Measurements from ENCODE around the gene MACC1. TPM values are rescaled to one million over a fixed set of nuclear protein-coding genes. Genes with fewer than 3 reads are reported as not detected.

The MACC1 gene
- total and polyA plus RNA-seq, 2 donors (not counting 1 experiment from before 2014, with no cell fraction given) = 0.92 to 6.2 TPM

DNA sequence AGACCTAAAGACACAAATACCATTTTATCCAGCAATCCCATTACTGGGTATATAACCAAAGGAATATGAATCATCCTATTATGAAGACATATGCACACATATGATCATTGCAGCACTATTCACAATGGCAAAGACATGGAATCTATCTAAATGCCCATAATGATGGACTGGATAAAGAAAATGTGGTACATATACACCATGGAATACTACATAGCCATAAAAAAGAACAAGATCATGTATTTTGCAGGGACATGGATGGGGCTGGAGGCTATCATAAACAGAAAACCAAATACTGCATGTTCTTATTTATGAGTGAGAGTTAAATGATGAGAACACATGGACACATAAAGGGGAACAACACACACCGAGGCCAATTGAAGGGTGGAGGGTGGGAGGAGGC lies 3.8 kb downstream of the MACC1 start:
- Mint-ChIP-seq H3K9me3 (ENCODE audit: insufficient read depth) (peaks cover 7% of the 10 kb centered on the region), H3K4me3 (no peak overlapping the region), H3K27me3 (no peaks in the 10 kb centered on the region), H3K4me1 (peaks cover 35% of the 10 kb centered on the region), H3K27ac (no peak overlapping the region)
- Histone ChIP-seq H3K27me3 (replicated peaks in 1 of 4; ENCODE audit: control extremely low read depth in 1 of 4, control insufficient read depth in 3 of 4, insufficient read depth in 4 of 4, low read length in 3 of 4) (no peaks in the 10 kb centered on the region), H3K4me3 (ENCODE audit: control extremely low read depth in 1 of 5, extremely low read depth in 1 of 5, insufficient read depth in 1 of 5, low read depth in 2 of 5, low read length in 4 of 5) (no peak overlapping the region), H4K20me1 (ENCODE audit: control insufficient read depth, insufficient read depth, low read length, poor library complexity, severe bottlenecking) (no peaks in the 10 kb centered on the region), H3K4me1 (ENCODE audit: control insufficient read depth in 2 of 2, insufficient read depth in 2 of 2, low read length in 2 of 2) (peaks cover 14 to 21% of the 10 kb centered on the region in 2 donors), H3K79me2 (ENCODE audit: control insufficient read depth, insufficient read depth, low read length) (peaks cover 47% of the 10 kb centered on the region), H3K4me2 (replicated peaks; ENCODE audit: low read depth, low read length, poor library complexity, severe bottlenecking) (no peak overlapping the region), H3K36me3 (replicated peaks in 1 of 2; ENCODE audit: control extremely low read depth in 1 of 2, control insufficient read depth in 1 of 2, extremely low read depth in 1 of 2, insufficient read depth in 2 of 2, low read length in 1 of 2) (no peaks in the 10 kb centered on the region), H3K27ac (ENCODE audit: low read length in 2 of 2) (no peak overlapping the region), H3K9ac (ENCODE audit: low read length) (no peak overlapping the region), H3K9me3 (ENCODE audit: control extremely low read depth in 1 of 3, control insufficient read depth in 2 of 3, insufficient read depth in 1 of 3, low read length in 2 of 3) (peaks cover 2 to 13% (median 10%) of the 10 kb centered on the region in 3 donors), H2AFZ (ENCODE audit: insufficient read depth, low read depth, low read length, poor library complexity, severe bottlenecking) (no peak overlapping the region)
- intact Hi-C loops (cut with micrococcal nuclease) = loop anchor here (5.0 to 10.0 kb wide), 2 partner anchors 36 to 199 kb away; no protein-coding TSS in a partner anchor
- DNase-seq (no peak), ATAC-seq (ENCODE audit: low read depth) (no peak)
- ChIA-PET CTCF (interaction anchor here (1.3 kb wide), 1 partner anchor 10 kb away, joined by 4 read pairs; no protein-coding TSS in a partner anchor), POLR2A (no interaction called here)
- no peak for TF ChIP-seq EZH2 (IDR thresholded peaks at IDR 0.05; ENCODE audit: borderline replicate concordance, insufficient read depth, low read depth, low read length, poor library complexity, severe bottlenecking)
- TF ChIP-seq, protein P1, sequence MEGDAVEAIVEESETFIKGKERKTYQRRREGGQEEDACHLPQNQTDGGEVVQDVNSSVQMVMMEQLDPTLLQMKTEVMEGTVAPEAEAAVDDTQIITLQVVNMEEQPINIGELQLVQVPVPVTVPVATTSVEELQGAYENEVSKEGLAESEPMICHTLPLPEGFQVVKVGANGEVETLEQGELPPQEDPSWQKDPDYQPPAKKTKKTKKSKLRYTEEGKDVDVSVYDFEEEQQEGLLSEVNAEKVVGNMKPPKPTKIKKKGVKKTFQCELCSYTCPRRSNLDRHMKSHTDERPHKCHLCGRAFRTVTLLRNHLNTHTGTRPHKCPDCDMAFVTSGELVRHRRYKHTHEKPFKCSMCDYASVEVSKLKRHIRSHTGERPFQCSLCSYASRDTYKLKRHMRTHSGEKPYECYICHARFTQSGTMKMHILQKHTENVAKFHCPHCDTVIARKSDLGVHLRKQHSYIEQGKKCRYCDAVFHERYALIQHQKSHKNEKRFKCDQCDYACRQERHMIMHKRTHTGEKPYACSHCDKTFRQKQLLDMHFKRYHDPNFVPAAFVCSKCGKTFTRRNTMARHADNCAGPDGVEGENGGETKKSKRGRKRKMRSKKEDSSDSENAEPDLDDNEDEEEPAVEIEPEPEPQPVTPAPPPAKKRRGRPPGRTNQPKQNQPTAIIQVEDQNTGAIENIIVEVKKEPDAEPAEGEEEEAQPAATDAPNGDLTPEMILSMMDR (IDR thresholded peaks at IDR 0.05) = no peak
- WGBS (ENCODE audit: insufficient coverage) = no CpG with 5 or more reads among the region's 1 CpG

DNA sequence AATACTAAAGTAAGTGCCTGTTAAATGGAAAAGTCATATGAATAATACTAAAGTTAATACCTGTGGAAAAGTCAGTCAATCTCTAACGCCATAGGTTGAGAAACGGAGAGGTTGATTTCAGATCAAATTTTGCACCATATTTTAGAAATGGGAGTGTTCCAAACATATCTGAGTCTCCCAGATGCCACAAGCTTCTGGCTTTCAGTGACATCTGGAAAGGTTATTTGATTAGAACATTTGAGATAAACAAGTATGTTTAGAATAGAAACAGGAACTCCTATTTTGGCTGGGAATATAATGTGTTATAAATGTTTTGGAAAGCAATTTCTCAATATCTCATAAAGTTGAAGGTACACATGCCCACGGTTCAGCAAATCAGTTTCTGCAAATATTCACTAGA lies 5.8 kb downstream of the MACC1 start:
- Histone ChIP-seq H3K36me3 (replicated peaks in 1 of 2; ENCODE audit: control extremely low read depth in 1 of 2, control insufficient read depth in 1 of 2, extremely low read depth in 1 of 2, insufficient read depth in 2 of 2, low read length in 1 of 2) (no peaks in the 10 kb centered on the region), H3K27me3 (replicated peaks in 1 of 4; ENCODE audit: control extremely low read depth in 1 of 4, control insufficient read depth in 3 of 4, insufficient read depth in 4 of 4, low read length in 3 of 4) (no peaks in the 10 kb centered on the region), H2AFZ (ENCODE audit: insufficient read depth, low read depth, low read length, poor library complexity, severe bottlenecking) (no peak overlapping the region), H3K4me3 (ENCODE audit: control extremely low read depth in 1 of 5, extremely low read depth in 1 of 5, insufficient read depth in 1 of 5, low read depth in 2 of 5, low read length in 4 of 5) (no peak overlapping the region), H3K79me2 (ENCODE audit: control insufficient read depth, insufficient read depth, low read length) (peaks cover 49% of the 10 kb centered on the region), H3K4me2 (replicated peaks; ENCODE audit: low read depth, low read length, poor library complexity, severe bottlenecking) (no peak overlapping the region), H3K27ac (ENCODE audit: low read length in 2 of 2) (no peak overlapping the region), H3K4me1 (ENCODE audit: control insufficient read depth in 2 of 2, insufficient read depth in 2 of 2, low read length in 2 of 2) (peaks cover 2 to 4% of the 10 kb centered on the region in 2 donors), H3K9ac (ENCODE audit: low read length) (no peak overlapping the region), H3K9me3 (ENCODE audit: control extremely low read depth in 1 of 3, control insufficient read depth in 2 of 3, insufficient read depth in 1 of 3, low read length in 2 of 3) (peaks cover 2 to 13% (median 10%) of the 10 kb centered on the region in 3 donors), H4K20me1 (ENCODE audit: control insufficient read depth, insufficient read depth, low read length, poor library complexity, severe bottlenecking) (no peaks in the 10 kb centered on the region)
- POLR2A ChIA-PET = no interaction called here
- ATAC-seq (ENCODE audit: low read depth) = no peak
- Mint-ChIP-seq H3K4me3 (no peak overlapping the region), H3K27ac (no peak overlapping the region), H3K4me1 (peaks cover 18% of the 10 kb centered on the region), H3K9me3 (ENCODE audit: insufficient read depth) (peaks cover 9% of the 10 kb centered on the region), H3K27me3 (no peaks in the 10 kb centered on the region)
- WGBS (ENCODE audit: insufficient coverage) = no CpG with 5 or more reads among the region's 3 CpGs
- no peak for TF ChIP-seq EZH2 (IDR thresholded peaks at IDR 0.05; ENCODE audit: borderline replicate concordance, insufficient read depth, low read depth, low read length, poor library complexity, severe bottlenecking)
- TF ChIP-seq, protein P1 (IDR thresholded peaks at IDR 0.05) = no peak
- CTCF ChIA-PET = no interaction called here
- DNase-seq = no peak
- intact Hi-C loops (cut with micrococcal nuclease) = loop anchor here (5.0 to 10.0 kb wide), 2 partner anchors 34 to 197 kb away; no protein-coding TSS in a partner anchor
